Measurements from ENCODE around the gene MANSC4.

Gene MANSC4
- total RNA-seq = 0 to 0.40 reads per million in 2 donors

DNA sequence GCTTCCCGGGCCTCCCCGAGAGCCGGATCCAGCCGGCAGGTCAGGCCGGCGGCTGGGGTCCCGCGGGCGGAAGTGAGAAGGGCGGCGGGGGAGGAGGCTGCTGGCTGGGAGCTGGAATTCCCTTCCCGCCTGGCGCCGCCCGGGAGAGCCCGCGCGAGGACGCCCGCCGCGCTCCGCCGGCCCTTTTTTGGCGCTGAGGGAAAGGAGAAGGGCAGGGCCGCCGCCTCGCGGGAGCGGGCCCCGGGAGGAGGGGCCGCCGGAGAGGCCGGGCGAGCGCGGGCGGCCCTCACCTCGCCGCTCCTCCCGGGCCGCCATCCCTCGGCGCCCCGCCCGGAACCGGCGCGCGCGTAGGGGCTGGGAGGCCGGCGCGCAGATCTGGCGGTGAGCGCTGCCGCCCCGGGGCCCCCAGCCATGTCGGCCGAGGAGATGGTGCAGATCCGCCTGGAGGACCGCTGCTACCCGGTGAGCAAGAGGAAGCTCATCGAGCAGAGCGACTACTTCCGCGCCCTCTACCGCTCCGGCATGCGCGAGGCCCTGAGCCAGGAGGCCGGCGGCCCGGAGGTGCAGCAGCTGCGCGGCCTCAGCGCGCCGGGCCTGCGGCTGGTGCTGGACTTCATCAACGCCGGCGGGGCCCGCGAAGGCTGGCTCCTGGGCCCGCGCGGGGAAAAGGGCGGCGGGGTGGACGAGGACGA is at the start of gene MANSC4, which contains the start of gene KLHL42:
Gene MANSC4, minus strand, starts transcription at position 317 of the 692 bp plus-strand sequence. CDS start 8,960 bp downstream, outside the sequence.
Gene KLHL42, plus strand, starts transcription at position 314 of the 692 bp plus-strand sequence. Its CDS starts 98 bp downstream, at position 412.
- DNase-seq = peak; percentile 30 to 84 (median 52)

GRCh38 chr12:27828196-27828595 is 48.2 kb upstream of the MANSC4 start:
- no peak for DNase-seq

- no peak for DNase-seq
Measured at GRCh38 chr12:27826076-27826475, 46.0 kb upstream of the MANSC4 start.

- peak in 1 of 5 experiments; percentile 75 for DNase-seq
Measured at GRCh38 chr12:27824126-27824842, 44.2 kb upstream of the MANSC4 start.

DNA sequence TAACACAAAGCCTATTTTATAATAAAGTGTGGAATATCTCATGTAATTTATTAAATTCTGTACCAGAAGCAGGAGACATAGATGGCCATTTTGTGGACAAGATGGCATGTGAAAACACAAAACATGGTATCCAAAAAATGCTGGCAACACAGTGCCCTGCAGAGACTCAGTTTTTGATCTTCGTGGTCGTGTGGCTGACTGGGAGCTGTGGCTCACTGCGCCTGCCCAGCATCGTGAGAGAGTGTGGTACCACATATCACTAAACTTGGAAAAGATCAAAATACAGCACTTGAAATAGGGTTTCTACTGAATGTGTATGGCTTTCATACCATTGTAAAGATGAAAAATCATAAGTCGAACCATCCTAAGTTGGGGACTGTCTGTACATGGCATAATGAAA is 43.0 kb upstream of the MANSC4 start:
- peak in 1 of 5 experiments; percentile 53 for DNase-seq

GRCh38 chr12:27822076-27822712 is 42.2 kb upstream of the MANSC4 start:
- peak in 4 of 5 experiments; percentile 28 to 88 (median 69) for DNase-seq

DNA sequence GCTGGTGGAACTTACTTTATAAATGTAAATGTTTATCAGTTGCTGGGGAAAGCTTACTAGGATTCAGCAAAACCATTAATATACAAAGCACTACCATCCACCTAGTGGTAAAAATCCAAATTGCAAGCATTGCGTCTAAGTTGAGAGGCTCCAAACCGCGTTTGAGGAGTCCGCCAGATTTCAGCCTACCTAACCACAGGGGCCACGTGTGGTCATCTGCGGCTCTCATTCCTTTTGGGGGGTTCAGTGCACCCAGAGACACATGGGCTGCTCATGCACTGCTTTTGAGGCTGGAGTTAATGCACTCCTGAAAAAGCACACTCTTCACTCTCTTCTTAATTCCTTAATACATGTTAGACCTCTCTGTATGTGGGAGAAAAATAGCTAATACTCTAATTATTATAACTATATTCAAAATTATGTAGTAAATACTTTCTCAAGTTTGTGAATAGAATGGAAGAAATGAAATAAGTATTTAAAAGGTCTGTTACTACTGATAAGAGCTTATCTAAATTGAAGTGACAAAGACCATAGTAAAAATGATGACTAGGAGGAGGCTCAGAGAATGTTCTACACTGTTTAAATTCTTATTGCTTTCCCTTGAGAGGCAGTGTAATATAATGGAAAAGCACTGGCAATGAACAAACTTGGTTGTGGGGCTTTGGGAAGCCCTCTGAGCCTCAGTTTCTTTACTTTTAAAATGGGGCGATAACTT is 41.4 kb upstream of the MANSC4 start:
- peak in 3 of 5 experiments; percentile 7 to 62 (median 23) for DNase-seq

- no peak for DNase-seq
Measured at GRCh38 chr12:27820564-27820963, 40.5 kb upstream of the MANSC4 start.

GRCh38 chr12:27818401-27818918 is 38.4 kb upstream of the MANSC4 start:
- no peak for DNase-seq

GRCh38 chr12:27817766-27818165 is 37.7 kb upstream of the MANSC4 start:
- DNase-seq = no peak

DNA sequence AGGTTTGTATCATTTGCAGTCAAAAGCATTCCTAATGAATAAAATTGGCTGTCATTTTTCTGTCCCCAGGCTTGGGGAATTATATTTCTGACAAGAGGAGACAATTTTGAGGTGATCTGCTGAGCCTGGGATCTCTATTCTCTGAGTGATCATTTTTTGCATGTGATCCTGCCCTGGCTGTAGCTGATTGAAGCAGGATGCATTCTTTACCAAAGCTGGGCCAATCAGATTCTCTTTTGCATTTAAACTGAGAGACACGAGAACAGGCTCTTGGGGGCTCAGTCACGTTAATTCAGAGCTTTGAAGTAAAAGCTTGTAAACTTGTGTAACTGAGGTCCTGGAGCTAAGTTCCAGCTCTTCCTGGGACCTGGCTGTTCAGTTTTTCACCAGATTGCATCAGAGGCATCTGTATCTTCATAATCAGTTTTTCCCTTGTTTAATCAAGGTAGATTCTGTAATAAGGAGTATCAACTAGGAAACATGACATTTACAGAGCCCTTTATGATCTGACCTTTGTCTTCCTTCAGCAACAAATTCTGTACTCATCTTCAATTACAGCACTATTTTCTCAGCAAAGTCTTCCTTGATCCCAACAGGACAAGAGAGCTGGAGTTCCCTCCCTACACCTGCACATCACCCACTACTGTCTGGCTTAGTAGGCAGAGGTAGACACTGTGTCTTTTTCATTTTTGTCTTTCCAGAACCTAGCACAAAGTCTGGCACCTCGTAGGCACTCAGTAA is 35.0 kb upstream of the MANSC4 start:
- DNase-seq = no peak

- DNase-seq = no peak
Measured at GRCh38 chr12:27814411-27814810, 34.4 kb upstream of the MANSC4 start.

DNA sequence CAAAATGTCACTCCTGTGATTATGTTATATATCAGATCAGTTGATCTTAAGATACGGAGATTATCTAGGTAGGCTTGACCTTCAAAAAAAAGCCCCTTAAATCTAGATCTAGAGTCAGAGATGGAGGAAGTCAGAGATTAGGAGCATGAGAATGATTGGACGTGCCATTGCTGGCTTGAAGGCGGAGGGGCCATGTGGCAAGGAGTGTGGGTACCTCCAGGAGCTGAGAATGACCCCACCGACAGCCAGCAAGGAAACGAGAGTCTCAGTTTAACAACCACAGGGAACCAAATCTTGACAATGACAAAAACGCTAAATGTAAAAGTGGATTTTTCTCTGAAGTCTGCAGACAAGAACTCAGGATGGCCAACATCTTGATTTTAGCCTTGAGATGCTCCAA is 32.5 kb upstream of the MANSC4 start:
- no peak for DNase-seq

- DNase-seq = no peak
Measured at GRCh38 chr12:27810756-27811155, 30.7 kb upstream of the MANSC4 start.

GRCh38 chr12:27808841-27809240 is 28.8 kb upstream of the MANSC4 start:
- DNase-seq = no peak

- peak in 3 of 5 experiments; percentile 9 to 63 (median 53) for DNase-seq
Measured at GRCh38 chr12:27807063-27807703, 27.1 kb upstream of the MANSC4 start.

DNA sequence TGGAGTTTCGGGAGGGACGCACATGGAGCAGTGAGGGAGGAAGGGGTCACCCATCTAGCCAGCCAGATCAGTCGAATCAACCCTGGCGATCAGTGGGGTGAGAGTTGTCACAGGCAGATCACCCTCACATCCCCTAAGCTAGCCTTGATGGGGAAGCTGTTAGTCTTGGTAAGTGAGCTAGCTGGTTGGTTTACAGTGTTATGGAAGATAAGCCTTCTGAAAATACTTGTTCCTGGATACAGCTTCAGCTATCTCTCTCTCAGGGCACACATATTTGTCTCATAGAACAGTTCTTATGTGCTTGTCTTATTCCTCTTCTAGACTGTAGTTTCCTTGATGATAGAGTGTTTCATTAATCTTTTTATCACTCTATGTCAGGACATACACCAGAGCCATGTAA is 26.2 kb upstream of the MANSC4 start:
- no peak for DNase-seq

GRCh38 chr12:27805238-27805637 is 25.2 kb upstream of the MANSC4 start:
- no peak for DNase-seq

DNA sequence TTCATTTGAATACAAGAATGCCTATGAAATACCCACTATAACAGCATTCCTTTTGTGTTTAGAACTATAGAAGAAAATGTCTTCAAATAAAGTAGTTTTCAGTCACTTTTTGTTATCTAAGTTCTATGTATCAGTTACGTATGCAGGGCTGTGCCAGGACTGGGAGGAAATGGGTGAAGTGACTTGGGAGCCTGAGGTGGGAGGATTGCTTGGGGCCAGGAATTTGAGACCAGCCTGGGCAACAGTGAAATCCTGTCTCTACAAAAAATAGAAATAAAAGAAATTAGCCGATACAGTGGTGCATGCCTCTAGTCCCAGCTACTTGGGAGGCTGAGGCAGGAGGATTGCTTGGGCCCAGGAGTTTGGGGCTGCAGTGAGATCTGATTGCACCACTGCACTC is 22.9 kb upstream of the MANSC4 start:
- no peak for DNase-seq

DNA sequence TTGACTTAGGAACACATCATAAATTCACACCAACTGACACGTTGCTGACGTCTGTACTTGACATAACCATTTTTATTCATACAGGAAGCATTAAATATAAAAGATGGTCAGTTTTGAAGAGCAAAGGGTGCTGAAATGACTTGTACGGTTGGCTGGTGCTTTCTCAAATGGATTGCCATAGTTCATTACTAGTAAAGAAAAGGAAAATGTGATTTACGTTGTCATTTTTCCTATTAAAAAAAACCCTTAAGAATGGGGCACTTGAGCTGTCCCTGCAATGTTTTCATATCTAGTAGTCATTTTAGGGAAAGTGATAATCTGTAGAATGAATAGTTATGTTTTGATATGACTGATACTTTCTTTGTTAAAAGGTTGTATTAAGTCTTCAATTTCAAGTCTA is 22.5 kb upstream of the MANSC4 start:
- DNase-seq = peak in 1 of 5 experiments; percentile 39

DNA sequence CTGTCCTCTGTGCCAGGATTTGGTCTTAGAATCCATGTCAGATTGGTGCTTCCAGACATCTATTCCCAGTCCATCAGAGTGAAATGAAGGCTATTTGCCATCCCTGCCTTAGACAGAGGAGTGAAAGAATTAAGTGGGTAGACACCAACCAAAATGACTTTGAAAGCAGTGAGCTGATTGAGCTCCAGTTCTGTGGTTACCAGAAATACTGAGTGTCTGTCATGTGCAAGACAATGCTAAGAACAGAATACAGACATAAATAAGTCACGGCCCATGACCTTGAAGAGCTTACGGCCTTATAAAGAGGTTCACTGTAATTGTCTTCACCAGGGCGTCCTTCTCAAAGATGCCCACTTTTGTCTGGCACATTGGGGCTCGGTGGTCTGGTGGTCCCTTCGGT is 21.6 kb upstream of the MANSC4 start:
- DNase-seq = peak in 1 of 5 experiments; percentile 22
